WTC11 (cell line): ENCODE results near the gene KLK2. TPM values are rescaled to one million over a fixed set of nuclear protein-coding genes. Genes with fewer than 3 reads are reported as not detected.

Experiments
- ATAC-seq: fragments of 200-7000 bp; cut with Tn5 transposase; 2 replicates; pipeline ENCODE4 v1.10.0; 2021; ENCODE audit warnings: mild to moderate bottlenecking, moderate library complexity
- CTCF ChIA-PET: fragments of 300-600 bp; sonication (Branson Sonifier 250); formaldehyde crosslinking; loops from one replicate; lab custom pipeline; 2021; ENCODE audit warnings: antibody characterized with exemption; lab: Charles Lee
- POLR2A ChIA-PET: fragments of 350-600 bp; sonication (Branson Sonifier 250); formaldehyde crosslinking; loops from one replicate; lab custom pipeline; 2021; ENCODE audit warnings: antibody characterized with exemption; lab: Charles Lee
- DNase-seq: peaks from one replicate; pipeline ENCODE4 v3.0.0; 2021; ENCODE audit warnings: low spot score
- H3K27ac Mint-ChIP-seq: 2 replicates; pipeline ENCODE4 v1.8.0; 2021; ENCODE audit warnings: mixed read lengths
- H3K27me3 Mint-ChIP-seq: 2 replicates; pipeline ENCODE4 v1.8.0; 2021; ENCODE audit warnings: low read depth, mild to moderate bottlenecking, moderate library complexity, mixed read lengths
- H3K36me3 Mint-ChIP-seq: 2 replicates; pipeline ENCODE4 v1.8.0; 2021; ENCODE audit warnings: mixed read lengths
- H3K4me1 Mint-ChIP-seq: 2 replicates; pipeline ENCODE4 v1.8.0; 2022; ENCODE audit warnings: mixed read lengths
- H3K4me3 Mint-ChIP-seq: 2 replicates; pipeline ENCODE4 v1.8.0; 2021; ENCODE audit warnings: mild to moderate bottlenecking, moderate library complexity, mixed read lengths
- H3K9me3 Mint-ChIP-seq: 2 replicates; pipeline ENCODE4 v1.8.0; 2021; ENCODE audit warnings: mixed read lengths
- ATF1 ChIP-seq: sonication (generic); formaldehyde crosslinking; IDR thresholded peaks from 2 replicates; pipeline ENCODE4 v1.8.1; 2023; ENCODE audit warnings: mild to moderate bottlenecking, moderate library complexity, missing genetic modification reagents
- ESRRA ChIP-seq: sonication (generic); formaldehyde crosslinking; IDR thresholded peaks from 2 replicates; pipeline ENCODE4 v1.8.1; 2022; ENCODE audit warnings: mild to moderate bottlenecking, missing genetic modification reagents, borderline replicate concordance
- ETV6 ChIP-seq: sonication (generic); formaldehyde crosslinking; IDR thresholded peaks from 2 replicates; pipeline ENCODE4 v1.8.1; 2022; ENCODE audit warnings: mild to moderate bottlenecking, missing genetic modification reagents
- GTF2I ChIP-seq: fragments of 250-450 bp; sonication (Bioruptor Pico); conservative IDR thresholded peaks from 2 replicates; pipeline ENCODE4 v1.4.0; 2021; ENCODE audit warnings: mild to moderate bottlenecking
- KAT7 ChIP-seq: sonication (generic); formaldehyde crosslinking; IDR thresholded peaks from 2 replicates; pipeline ENCODE4 v1.8.1; 2023; ENCODE audit warnings: missing genetic modification reagents, mild to moderate bottlenecking, borderline replicate concordance
- NR3C1 ChIP-seq: sonication (generic); formaldehyde crosslinking; conservative IDR thresholded peaks from 2 replicates; pipeline ENCODE4 v1.8.1; 2023; ENCODE audit warnings: low read depth, mild to moderate bottlenecking, missing genetic modification reagents
- ZNF138 ChIP-seq: sonication (generic); formaldehyde crosslinking; conservative IDR thresholded peaks from 2 replicates; pipeline ENCODE4 v1.8.1; 2022; ENCODE audit warnings: mild to moderate bottlenecking, moderate library complexity, missing genetic modification reagents
- ZNF396 ChIP-seq: fragments of 250-450 bp; sonication (Bioruptor Pico); IDR thresholded peaks from 2 replicates; pipeline ENCODE4 v1.8.0; 2021; ENCODE audit warnings: mild to moderate bottlenecking, moderate library complexity, borderline replicate concordance
- total RNA-seq: library from RNA; stranded (reverse); gene quantifications from 3 replicates; pipeline ENCODE4 v1.2.3, GENCODE V29; 2021
- TF ChIP-seq, protein P1 (sequence below): fragments of 250-450 bp; sonication (Bioruptor Pico); IDR thresholded peaks from 2 replicates; pipeline ENCODE4 v1.9.0; 2021; ENCODE audit warnings: mild to moderate bottlenecking
- TF ChIP-seq, protein P2 (sequence below): fragments of 250-450 bp; sonication (Bioruptor Pico); IDR thresholded peaks from 2 replicates; pipeline ENCODE4 v1.9.0; 2021; ENCODE audit warnings: mild to moderate bottlenecking
- TF ChIP-seq, protein P3 (sequence below): sonication (generic); formaldehyde crosslinking; IDR thresholded peaks from 2 replicates; pipeline ENCODE4 v1.8.1; 2023; ENCODE audit warnings: mild to moderate bottlenecking, moderate library complexity, missing genetic modification reagents
- TF ChIP-seq, protein P4 (sequence below): fragments of 250-450 bp; sonication (Bioruptor Pico); IDR thresholded peaks from 2 replicates; pipeline ENCODE4 v1.9.0; 2021; ENCODE audit warnings: mild to moderate bottlenecking, borderline replicate concordance
- TF ChIP-seq, protein P5 (sequence below): sonication (generic); formaldehyde crosslinking; IDR thresholded peaks from 2 replicates; pipeline ENCODE4 v1.8.1; 2022; ENCODE audit warnings: mild to moderate bottlenecking, missing genetic modification reagents, moderate library complexity, borderline replicate concordance
- TF ChIP-seq, protein P6 (sequence below): fragments of 250-450 bp; sonication (Bioruptor Pico); conservative IDR thresholded peaks from 2 replicates; pipeline ENCODE4 v1.9.0; 2021; ENCODE audit warnings: mild to moderate bottlenecking

The KLK2 gene
- total RNA-seq, 1 experiment from 2014 or later, result not detected

DNA sequence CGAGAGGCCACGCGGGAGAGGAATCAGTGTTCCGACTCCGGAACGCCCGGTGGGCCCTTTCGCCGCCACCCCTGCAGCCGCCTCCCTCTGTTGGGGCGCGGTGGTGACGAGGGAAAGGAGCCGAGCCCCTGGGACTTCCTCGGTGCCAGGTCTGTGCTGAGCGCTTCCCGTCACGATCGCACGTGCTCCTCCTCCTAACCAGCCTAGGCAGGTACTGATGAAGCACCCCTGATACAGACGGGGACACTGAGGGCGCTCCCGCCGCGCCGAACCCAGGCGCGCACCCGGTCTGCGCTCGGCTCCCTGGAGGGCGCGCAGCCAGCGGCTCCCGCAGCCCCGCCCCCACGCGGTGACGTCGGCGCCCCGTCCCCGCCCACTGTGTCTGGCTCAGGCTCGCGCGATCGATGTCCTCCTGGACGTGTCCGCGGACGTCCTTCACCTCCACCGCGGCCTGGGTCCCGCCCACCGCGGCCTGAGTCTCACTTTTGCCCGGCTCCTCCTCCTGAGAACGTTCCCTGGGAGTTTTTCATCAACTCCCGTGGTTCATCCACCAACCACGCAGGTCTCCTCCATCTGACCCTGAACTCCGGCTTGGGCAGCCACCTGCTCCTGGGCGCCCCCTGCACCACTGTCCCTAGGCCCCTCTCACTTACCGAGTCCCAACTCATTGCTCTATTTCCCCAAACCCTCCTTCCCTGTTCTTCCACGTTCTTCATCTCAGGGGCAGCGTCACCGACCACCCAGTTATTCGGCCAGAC lies 37.3 kb upstream of the KLK2 start (continued):
- TF ChIP-seq, protein P1, sequence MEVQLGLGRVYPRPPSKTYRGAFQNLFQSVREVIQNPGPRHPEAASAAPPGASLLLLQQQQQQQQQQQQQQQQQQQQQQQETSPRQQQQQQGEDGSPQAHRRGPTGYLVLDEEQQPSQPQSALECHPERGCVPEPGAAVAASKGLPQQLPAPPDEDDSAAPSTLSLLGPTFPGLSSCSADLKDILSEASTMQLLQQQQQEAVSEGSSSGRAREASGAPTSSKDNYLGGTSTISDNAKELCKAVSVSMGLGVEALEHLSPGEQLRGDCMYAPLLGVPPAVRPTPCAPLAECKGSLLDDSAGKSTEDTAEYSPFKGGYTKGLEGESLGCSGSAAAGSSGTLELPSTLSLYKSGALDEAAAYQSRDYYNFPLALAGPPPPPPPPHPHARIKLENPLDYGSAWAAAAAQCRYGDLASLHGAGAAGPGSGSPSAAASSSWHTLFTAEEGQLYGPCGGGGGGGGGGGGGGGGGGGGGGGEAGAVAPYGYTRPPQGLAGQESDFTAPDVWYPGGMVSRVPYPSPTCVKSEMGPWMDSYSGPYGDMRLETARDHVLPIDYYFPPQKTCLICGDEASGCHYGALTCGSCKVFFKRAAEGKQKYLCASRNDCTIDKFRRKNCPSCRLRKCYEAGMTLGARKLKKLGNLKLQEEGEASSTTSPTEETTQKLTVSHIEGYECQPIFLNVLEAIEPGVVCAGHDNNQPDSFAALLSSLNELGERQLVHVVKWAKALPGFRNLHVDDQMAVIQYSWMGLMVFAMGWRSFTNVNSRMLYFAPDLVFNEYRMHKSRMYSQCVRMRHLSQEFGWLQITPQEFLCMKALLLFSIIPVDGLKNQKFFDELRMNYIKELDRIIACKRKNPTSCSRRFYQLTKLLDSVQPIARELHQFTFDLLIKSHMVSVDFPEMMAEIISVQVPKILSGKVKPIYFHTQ, result no peak
- TF ChIP-seq ETV6 (CRISPR knock-in tag) (peak; percentile 26; the same call in 1 of the 2 replicates), NR3C1 (CRISPR knock-in tag) (no peak), GTF2I (no peak), KAT7 (CRISPR knock-in tag) (no peak)
- TF ChIP-seq, protein P2, sequence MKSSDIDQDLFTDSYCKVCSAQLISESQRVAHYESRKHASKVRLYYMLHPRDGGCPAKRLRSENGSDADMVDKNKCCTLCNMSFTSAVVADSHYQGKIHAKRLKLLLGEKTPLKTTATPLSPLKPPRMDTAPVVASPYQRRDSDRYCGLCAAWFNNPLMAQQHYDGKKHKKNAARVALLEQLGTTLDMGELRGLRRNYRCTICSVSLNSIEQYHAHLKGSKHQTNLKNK (CRISPR knock-in tag), result no peak

DNA sequence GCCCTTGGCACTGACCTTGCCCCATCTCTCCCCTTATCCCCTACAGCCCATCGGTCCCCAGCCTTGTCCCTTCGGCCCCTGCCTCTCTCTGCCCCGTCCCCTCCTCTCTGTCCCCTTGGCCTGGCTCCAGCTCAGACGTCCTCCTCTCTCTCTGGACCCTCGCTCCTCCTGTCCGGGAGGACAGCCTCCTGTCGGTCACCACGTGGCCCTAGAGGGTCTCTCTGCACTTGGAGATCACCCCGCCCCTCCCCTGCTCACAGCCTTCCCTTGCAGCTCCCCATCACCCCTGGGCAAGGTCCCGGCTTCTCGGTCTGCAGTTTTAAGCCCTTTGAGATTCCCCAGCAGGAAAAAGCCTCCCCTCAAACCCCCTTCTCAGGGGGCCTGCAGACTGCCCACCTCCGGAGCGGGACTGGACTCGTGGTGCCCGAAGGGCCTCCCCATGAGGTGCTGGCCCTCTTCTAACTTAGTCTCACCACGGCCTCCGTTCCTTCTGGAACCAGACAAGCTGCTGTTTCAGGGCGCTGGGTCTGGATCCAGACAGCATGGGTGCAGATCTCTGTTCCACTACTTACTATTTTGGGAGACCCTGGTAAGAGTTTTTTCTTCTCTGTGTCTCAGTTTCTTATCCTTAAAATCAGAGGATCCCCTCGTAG lies 36.6 kb upstream of the KLK2 start:
- no peak overlapping the region for H3K27ac Mint-ChIP-seq
- ChIA-PET CTCF (interaction anchor here (1.2 kb wide), 2 partner anchors 73 to 181 kb away, joined by 3 to 6 read pairs; no protein-coding TSS in a partner anchor), POLR2A (no interaction called here)
- ATAC-seq (peak; percentile 12), DNase-seq (peak; percentile 41)
- H3K27me3 Mint-ChIP-seq, result peaks cover 69% of the 10 kb centered on the region
- H3K36me3 Mint-ChIP-seq, result no peaks in the 10 kb centered on the region
- TF ChIP-seq ZNF396 (CRISPR knock-in tag) (no peak), ESRRA (CRISPR knock-in tag) (no peak)
- TF ChIP-seq, protein P2 (CRISPR knock-in tag), result no peak
- TF ChIP-seq, protein P3, sequence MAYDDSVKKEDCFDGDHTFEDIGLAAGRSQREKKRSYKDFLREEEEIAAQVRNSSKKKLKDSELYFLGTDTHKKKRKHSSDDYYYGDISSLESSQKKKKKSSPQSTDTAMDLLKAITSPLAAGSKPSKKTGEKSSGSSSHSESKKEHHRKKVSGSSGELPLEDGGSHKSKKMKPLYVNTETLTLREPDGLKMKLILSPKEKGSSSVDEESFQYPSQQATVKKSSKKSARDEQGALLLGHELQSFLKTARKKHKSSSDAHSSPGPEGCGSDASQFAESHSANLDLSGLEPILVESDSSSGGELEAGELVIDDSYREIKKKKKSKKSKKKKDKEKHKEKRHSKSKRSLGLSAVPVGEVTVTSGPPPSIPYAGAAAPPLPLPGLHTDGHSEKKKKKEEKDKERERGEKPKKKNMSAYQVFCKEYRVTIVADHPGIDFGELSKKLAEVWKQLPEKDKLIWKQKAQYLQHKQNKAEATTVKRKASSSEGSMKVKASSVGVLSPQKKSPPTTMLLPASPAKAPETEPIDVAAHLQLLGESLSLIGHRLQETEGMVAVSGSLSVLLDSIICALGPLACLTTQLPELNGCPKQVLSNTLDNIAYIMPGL (CRISPR knock-in tag), result no peak
- TF ChIP-seq, protein P4, sequence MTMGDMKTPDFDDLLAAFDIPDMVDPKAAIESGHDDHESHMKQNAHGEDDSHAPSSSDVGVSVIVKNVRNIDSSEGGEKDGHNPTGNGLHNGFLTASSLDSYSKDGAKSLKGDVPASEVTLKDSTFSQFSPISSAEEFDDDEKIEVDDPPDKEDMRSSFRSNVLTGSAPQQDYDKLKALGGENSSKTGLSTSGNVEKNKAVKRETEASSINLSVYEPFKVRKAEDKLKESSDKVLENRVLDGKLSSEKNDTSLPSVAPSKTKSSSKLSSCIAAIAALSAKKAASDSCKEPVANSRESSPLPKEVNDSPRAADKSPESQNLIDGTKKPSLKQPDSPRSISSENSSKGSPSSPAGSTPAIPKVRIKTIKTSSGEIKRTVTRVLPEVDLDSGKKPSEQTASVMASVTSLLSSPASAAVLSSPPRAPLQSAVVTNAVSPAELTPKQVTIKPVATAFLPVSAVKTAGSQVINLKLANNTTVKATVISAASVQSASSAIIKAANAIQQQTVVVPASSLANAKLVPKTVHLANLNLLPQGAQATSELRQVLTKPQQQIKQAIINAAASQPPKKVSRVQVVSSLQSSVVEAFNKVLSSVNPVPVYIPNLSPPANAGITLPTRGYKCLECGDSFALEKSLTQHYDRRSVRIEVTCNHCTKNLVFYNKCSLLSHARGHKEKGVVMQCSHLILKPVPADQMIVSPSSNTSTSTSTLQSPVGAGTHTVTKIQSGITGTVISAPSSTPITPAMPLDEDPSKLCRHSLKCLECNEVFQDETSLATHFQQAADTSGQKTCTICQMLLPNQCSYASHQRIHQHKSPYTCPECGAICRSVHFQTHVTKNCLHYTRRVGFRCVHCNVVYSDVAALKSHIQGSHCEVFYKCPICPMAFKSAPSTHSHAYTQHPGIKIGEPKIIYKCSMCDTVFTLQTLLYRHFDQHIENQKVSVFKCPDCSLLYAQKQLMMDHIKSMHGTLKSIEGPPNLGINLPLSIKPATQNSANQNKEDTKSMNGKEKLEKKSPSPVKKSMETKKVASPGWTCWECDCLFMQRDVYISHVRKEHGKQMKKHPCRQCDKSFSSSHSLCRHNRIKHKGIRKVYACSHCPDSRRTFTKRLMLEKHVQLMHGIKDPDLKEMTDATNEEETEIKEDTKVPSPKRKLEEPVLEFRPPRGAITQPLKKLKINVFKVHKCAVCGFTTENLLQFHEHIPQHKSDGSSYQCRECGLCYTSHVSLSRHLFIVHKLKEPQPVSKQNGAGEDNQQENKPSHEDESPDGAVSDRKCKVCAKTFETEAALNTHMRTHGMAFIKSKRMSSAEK (CRISPR knock-in tag), result no peak
- TF ChIP-seq, all 79 proteins: peak for 0
- Mint-ChIP-seq H3K9me3 (no peaks in the 10 kb centered on the region), H3K4me3 (peak overlapping the region; percentile 83), H3K4me1 (peaks cover 18% of the 10 kb centered on the region)

DNA sequence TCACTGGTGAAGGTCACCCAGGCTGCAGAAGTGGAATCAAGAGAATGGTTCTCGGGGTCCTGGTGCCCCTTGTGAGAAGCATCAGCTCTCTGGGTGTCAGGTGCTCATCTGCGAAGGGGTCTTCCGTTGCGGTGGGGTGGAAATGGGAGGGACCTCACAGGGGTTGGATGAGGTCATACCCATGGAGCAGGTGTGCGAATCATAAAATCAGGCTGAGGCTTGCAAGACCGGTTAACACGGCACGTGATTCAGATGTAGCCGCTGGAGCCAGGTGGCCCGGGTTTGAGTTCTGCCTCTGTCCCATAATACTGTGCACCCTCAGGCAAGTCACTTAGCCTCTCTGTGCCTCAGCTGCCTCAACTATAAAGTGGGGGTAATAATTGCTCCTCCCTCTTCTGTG lies 35.9 kb upstream of the KLK2 start:
- H3K27me3 Mint-ChIP-seq, result peaks cover 75% of the 10 kb centered on the region
- no peaks in the 10 kb centered on the region for H3K9me3 Mint-ChIP-seq
- H3K4me1 Mint-ChIP-seq, result peaks cover 18% of the 10 kb centered on the region
- peak overlapping the region; percentile 83 for H3K4me3 Mint-ChIP-seq
- ChIA-PET CTCF (interaction anchor here (1.2 kb wide), 2 partner anchors 72 to 180 kb away, joined by 3 to 6 read pairs; no protein-coding TSS in a partner anchor), POLR2A (no interaction called here)
- H3K36me3 Mint-ChIP-seq, result no peaks in the 10 kb centered on the region
- DNase-seq (no peak), ATAC-seq (no peak)
- H3K27ac Mint-ChIP-seq, result no peak overlapping the region
- TF ChIP-seq ZNF138 (CRISPR knock-in tag), result no peak
- TF ChIP-seq, protein P5, sequence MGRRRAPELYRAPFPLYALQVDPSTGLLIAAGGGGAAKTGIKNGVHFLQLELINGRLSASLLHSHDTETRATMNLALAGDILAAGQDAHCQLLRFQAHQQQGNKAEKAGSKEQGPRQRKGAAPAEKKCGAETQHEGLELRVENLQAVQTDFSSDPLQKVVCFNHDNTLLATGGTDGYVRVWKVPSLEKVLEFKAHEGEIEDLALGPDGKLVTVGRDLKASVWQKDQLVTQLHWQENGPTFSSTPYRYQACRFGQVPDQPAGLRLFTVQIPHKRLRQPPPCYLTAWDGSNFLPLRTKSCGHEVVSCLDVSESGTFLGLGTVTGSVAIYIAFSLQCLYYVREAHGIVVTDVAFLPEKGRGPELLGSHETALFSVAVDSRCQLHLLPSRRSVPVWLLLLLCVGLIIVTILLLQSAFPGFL (CRISPR knock-in tag), result no peak
- no peak for TF ChIP-seq ATF1
- TF ChIP-seq, protein P6, sequence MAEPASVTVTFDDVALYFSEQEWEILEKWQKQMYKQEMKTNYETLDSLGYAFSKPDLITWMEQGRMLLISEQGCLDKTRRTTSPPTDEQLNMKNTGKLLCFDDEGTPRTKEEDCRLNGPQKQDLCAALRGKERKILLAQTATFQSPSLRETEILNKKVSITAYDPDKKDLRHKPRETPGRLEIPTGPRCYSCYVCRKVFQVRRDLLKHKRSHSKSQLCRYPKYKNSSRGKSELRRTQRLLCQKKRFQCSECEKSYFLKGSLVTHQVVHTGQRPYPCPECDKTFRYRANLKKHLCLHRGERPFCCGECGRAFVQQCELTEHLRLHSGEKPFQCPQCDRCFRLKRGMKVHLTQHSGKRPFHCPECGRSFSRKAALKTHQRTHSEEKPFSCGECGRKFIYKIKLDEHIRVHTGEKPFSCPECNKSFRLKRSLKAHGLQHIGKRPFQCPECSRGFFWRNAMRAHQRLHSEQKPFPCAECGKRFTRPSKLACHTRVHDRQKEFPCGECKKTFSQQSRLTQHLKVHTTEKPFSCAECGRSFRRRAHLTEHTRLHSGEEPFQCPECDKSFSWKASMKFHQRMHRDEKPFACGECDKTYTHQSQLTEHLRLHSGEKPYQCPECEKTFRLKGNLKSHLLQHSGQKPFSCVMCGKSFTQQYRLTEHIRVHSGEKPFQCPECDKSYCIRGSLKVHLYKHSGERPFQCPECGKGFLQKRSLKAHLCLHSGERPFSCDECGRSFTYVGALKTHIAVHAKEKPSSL (CRISPR knock-in tag), result no peak
